ENCODE results near the gene ZNF354B.

DNA sequence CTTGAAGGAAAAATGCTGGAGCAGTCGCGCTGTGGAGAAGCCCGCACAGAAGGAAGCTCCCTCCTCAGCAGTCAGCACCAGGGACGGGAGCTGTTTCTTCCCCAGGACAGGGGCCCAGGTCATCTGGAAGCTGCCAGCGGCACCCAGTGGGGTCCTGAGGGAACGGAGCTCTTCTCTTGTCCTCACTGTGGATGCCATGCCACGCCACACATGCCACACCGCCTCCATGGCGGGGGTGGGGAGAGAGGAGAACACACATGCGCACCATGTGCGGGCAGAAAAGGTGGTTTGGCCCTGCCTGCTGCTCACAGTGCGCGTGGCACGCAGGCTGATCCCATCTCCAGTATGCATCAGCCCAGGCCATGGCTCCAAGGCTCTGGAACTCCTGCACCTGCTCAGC is 41.7 kb upstream of the ZNF354B start:
- TF ChIP-seq CTCF (IDR thresholded peaks at IDR 0.05 in 2 of 3, conservative IDR thresholded peaks at IDR 0.05 in 1 of 3; ENCODE audit: borderline replicate concordance in 1 of 3, insufficient read depth in 1 of 3, low read depth in 2 of 3, low read length in 2 of 3): no peak
- TF ChIP-seq POLR2AphosphoS5 (IDR thresholded peaks at IDR 0.05; ENCODE audit: low read depth, low read length): no peak
- no peak for TF ChIP-seq FOSL1 (IDR thresholded peaks at IDR 0.05; ENCODE audit: low read depth)
- no peak for TF ChIP-seq TCF7L2 (IDR thresholded peaks at IDR 0.05; ENCODE audit: borderline replicate concordance, extremely low read depth, insufficient read depth, insufficient read length)
- no peak for TF ChIP-seq EZH2phosphoT487 (IDR thresholded peaks at IDR 0.05; ENCODE audit: borderline replicate concordance)
- no peak for TF ChIP-seq POLR2A (IDR thresholded peaks at IDR 0.05; ENCODE audit: borderline replicate concordance, extremely low read depth, insufficient read depth, insufficient read length)
- no peak for TF ChIP-seq ZNF274 (IDR thresholded peaks at IDR 0.05; ENCODE audit: low read depth, low read length)
- TF ChIP-seq SIN3A (IDR thresholded peaks at IDR 0.05; ENCODE audit: low read depth): no peak
- TF ChIP-seq, protein P1, sequence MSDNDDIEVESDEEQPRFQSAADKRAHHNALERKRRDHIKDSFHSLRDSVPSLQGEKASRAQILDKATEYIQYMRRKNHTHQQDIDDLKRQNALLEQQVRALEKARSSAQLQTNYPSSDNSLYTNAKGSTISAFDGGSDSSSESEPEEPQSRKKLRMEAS (IDR thresholded peaks at IDR 0.05): no peak
- no peak for TF ChIP-seq EGR1 (IDR thresholded peaks at IDR 0.05; ENCODE audit: low read depth)
- TF ChIP-seq SP1 (IDR thresholded peaks at IDR 0.05; ENCODE audit: low read depth): no peak
